Gastrocnemius medialis (tissue), 4 donors: ENCODE results near the gene SEPTIN12. TPM values are rescaled to one million over a fixed set of nuclear protein-coding genes. Genes with fewer than 3 reads are reported as not detected.

Source experiments
- ATAC-seq, 2 donors: fragments of 150-250 bp; one replicate each; pipeline ENCODE4 v1.9.1; 2016
- DNase-seq, 2 donors: peaks; one replicate each; pipeline ENCODE4 v3.0.0-alpha.2; 2019
- H3K27ac ChIP-seq, 4 donors: fragments of 200-600 bp; sonication (generic); 1 replicate in 1 of 4; 2 replicates in 3 of 4; pipeline ENCODE4 v1.5.1; 2016 to 2018; ENCODE audit warnings: mild to moderate bottlenecking in 2 of 4, moderate library complexity in 1 of 4
- H3K27me3 ChIP-seq, 3 donors: fragments of 200-600 bp; sonication (generic) in 2 of 3; 1 replicate in 1 of 3; 2 replicates in 2 of 3; pipeline versions ENCODE4 v1.5.1 to v1.6.0; 2016 to 2019; ENCODE audit warnings: mild to moderate bottlenecking in 1 of 3, moderate library complexity in 1 of 3
- H3K36me3 ChIP-seq, 2 donors: fragments of 200-600 bp; sonication (generic) in 1 of 2; one replicate each; pipeline ENCODE4 v1.5.1; 2017 to 2018
- H3K4me1 ChIP-seq, 2 donors: fragments of 200-600 bp; sonication (generic) in 1 of 2; one replicate each; pipeline ENCODE4 v1.5.1; 2016 to 2017; ENCODE audit warnings: mild to moderate bottlenecking in 2 of 2
- H3K4me3 ChIP-seq, 4 donors: fragments of 200-600 bp; sonication (generic) in 3 of 4; 1 replicate in 1 of 4; 2 replicates in 3 of 4; pipeline ENCODE4 v1.5.1; 2016 to 2019; ENCODE audit warnings: mild to moderate bottlenecking in 2 of 4
- H3K9me3 ChIP-seq, 3 donors: fragments of 200-600 bp; sonication (generic) in 2 of 3; 1 replicate in 1 of 3; 2 replicates in 2 of 3; pipeline ENCODE4 v1.5.1; 2016 to 2019
- CTCF ChIP-seq, 5 experiments: fragments of 450-650 bp in 3 of 5; fragments of 200-600 bp in 2 of 5; sonication (generic) in 2 of 5; IDR thresholded peaks in 4 of 5; conservative IDR thresholded peaks in 1 of 5; 1 replicate in 4 of 5; 2 replicates in 1 of 5; pipeline ENCODE4 v1.5.1; 2016 to 2019; ENCODE audit warnings: antibody characterized with exemption in 5 of 5, mild to moderate bottlenecking in 3 of 5, moderate library complexity in 3 of 5
- POLR2A ChIP-seq, 2 donors: fragments of 450-650 bp; IDR thresholded peaks; one replicate each; pipeline ENCODE4 v1.6.1; 2017; ENCODE audit warnings: antibody characterized with exemption in 2 of 2, mild to moderate bottlenecking in 2 of 2, moderate library complexity in 2 of 2
- in situ Hi-C, 4 donors: fragments of 200-750 bp; cut with MboI; loops; one replicate each; pipeline versions ENCODE4 v1.15.0 to v1.8.0; 2017; ENCODE audit warnings: low sequenced_read_pairs in 4 of 4
- intact Hi-C: fragments of 100-400 bp; cut with DNase I; formaldehyde crosslinking; loops from one replicate; pipeline ENCODE4 v1.15.1; 2023; ENCODE audit warnings: low total_unique reads
- total RNA-seq, 4 donors: library from RNA; depleted of rRNA; stranded (reverse); fragments of >200 nt; gene quantifications; one replicate each; pipeline versions ENCODE4 v1.1.0 to v1.2.3, GENCODE V29; 2016

Gene SEPTIN12
- total RNA-seq, 4 donors from 2014 or later: not detected

- Histone ChIP-seq H3K27me3 (no peaks in the 10 kb centered on the region), H3K4me3 (peak within 1 kb of the TSS; percentile 64 to 97 (median 84))
- ATAC-seq: peak; percentile 46 to 54
These were observed 14.0 kb upstream of the SEPTIN12 start, which contains the start of gene ROGDI for GRCh38 chr16:4801962-4802658. TSS of gene ROGDI (minus strand) at chr16:4802633. CDS start at chr16:4802571, 62 bp downstream.

GRCh38 chr16:4801051-4801961 lies 13.2 kb upstream of the SEPTIN12 start:
- in situ Hi-C loops: no loop called here
- no peak for ATAC-seq
- Histone ChIP-seq H3K36me3 (peaks cover 0 to 28% of the 10 kb centered on the region in 2 donors), H3K4me3 (peak overlapping the region; percentile 64 to 97 (median 84)), H3K4me1 (peaks cover 11 to 17% of the 10 kb centered on the region in 2 donors), H3K27me3 (no peaks in the 10 kb centered on the region), H3K9me3 (no peaks in the 10 kb centered on the region), H3K27ac (peak overlapping the region; percentile 76 to 93 (median 86))
- intact Hi-C loops: loop anchor here (5.0 kb wide), 1 partner anchor 46 kb away; the partner anchor contains the start of genes GLYR1 and UBN1
- TF ChIP-seq POLR2A (IDR thresholded peaks at IDR 0.05): no peak
- TF ChIP-seq CTCF (IDR thresholded peaks at IDR 0.05 in 4 of 5, conservative IDR thresholded peaks at IDR 0.05 in 1 of 5): no peak
- DNase-seq: no peak

More at GRCh38 chr16:4801962-4802658, 14.0 kb upstream of the SEPTIN12 start, which contains the start of gene ROGDI:
- in situ Hi-C loops: no loop called here
- peaks cover 11 to 17% of the 10 kb centered on the region in 2 donors for H3K4me1 ChIP-seq
- intact Hi-C loops: loop anchor here (1.0 to 5.0 kb wide), 3 partner anchors 33 to 68 kb away; partner anchors contain the start of genes ANKS3, DNAAF8, GLYR1 and UBN1
- H3K9me3 ChIP-seq: no peaks in the 10 kb centered on the region
- TF ChIP-seq POLR2A (IDR thresholded peaks at IDR 0.05) (peak in 1 of 2 donors; percentile 54), CTCF (IDR thresholded peaks at IDR 0.05 in 4 of 5, conservative IDR thresholded peaks at IDR 0.05 in 1 of 5) (no peak)
- DNase-seq: peak; percentile 35 to 73
- peak within 1 kb of the TSS; percentile 76 to 93 (median 86) for H3K27ac ChIP-seq
- H3K36me3 ChIP-seq: peaks cover 0 to 32% of the 10 kb centered on the region in 2 donors

GRCh38 chr16:4800290-4801041 lies 12.3 kb upstream of the SEPTIN12 start:
- no peak for ATAC-seq

More at GRCh38 chr16:4800290-4801041, 12.3 kb upstream of the SEPTIN12 start:
- TF ChIP-seq CTCF (IDR thresholded peaks at IDR 0.05 in 4 of 5, conservative IDR thresholded peaks at IDR 0.05 in 1 of 5): no peak
- no peak for TF ChIP-seq POLR2A (IDR thresholded peaks at IDR 0.05)
- Histone ChIP-seq H3K27me3 (no peaks in the 10 kb centered on the region), H3K4me3 (no peak overlapping the region), H3K4me1 (peaks cover 11 to 17% of the 10 kb centered on the region in 2 donors), H3K27ac (peak overlapping the region in 1 of 4 donors; percentile 25), H3K9me3 (no peaks in the 10 kb centered on the region), H3K36me3 (peaks cover 0 to 21% of the 10 kb centered on the region in 2 donors)
- no peak for DNase-seq
- in situ Hi-C loops: no loop called here
- intact Hi-C loops: loop anchor here (5.0 kb wide), 1 partner anchor 47 kb away; the partner anchor contains the start of genes GLYR1 and UBN1
